Subcutaneous preadipocyte (primary cell): ENCODE results near the gene SIGLEC15. TPM values are rescaled to one million over a fixed set of nuclear protein-coding genes. Genes with fewer than 3 reads are reported as not detected.

Experiments used
- small RNA-seq: library from RNA; depleted of rRNA; stranded (forward); fragments of <200 nt; gene quantifications from one replicate; pipeline ENCODE3, GENCODE V24; 2012
- total RNA-seq: library from RNA; depleted of rRNA; stranded (reverse); fragments of >200 nt; gene quantifications from 2 replicates; pipeline ENCODE4 v1.2.3, GENCODE V29; 2012

The SIGLEC15 gene, protein sequence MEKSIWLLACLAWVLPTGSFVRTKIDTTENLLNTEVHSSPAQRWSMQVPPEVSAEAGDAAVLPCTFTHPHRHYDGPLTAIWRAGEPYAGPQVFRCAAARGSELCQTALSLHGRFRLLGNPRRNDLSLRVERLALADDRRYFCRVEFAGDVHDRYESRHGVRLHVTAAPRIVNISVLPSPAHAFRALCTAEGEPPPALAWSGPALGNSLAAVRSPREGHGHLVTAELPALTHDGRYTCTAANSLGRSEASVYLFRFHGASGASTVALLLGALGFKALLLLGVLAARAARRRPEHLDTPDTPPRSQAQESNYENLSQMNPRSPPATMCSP
- 0.73 and 5.1 TPM in 2 replicates for total RNA-seq

DNA sequence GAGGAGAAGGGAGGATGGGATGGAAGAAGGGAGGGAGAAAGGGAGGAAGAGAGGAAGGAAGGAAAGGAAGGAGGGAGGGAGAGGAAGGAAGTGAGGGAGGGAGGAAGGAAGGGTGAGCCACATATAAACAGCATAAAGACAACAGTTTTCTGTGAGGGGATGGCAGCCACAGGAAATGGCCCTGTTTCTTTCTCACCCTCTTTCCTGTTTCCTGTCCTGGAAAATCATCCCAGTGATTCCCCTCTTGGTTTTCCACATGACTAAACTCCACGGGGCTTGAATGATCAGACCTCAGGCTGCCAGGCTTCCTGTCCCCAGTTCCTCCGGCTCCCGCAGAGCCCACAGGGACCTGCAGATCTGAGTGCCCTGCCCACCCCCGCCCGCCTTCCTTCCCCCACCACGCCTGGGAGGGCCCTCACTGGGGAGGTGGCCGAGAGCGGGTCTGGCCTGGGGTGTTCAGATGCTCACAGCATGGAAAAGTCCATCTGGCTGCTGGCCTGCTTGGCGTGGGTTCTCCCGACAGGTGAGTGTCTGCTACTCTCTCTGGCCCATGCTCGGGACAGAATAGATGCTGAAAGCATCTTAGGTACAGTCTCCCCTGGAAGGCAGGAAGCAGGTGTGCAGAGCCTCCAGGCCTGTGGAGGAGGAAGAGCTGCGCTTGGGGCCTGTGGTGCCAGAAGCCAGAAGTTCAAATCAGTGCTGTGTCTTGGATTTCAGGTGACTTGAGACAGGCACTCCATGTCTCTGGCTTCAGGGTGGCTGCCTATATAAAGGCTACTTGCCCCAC lies at the start of gene SIGLEC15:
Gene SIGLEC15 (plus strand): TSS at position 418 of the 787 bp plus-strand sequence. CDS start 54 bp downstream, at position 472.

Small RNAs within 50 kb of the gene (small RNA-seq; reads per million reads assigned to genes)
- not detected for gene AC087685.1

Other genes starting within 250 kb of the SIGLEC15 start
- gene SLC14A2, start 210.2 kb upstream of the SIGLEC15 start, total RNA-seq: under 0.01 TPM in 2 replicates
- under 0.01 and 1.2 TPM in 2 replicates for gene SLC14A1, start 101.5 kb upstream of the SIGLEC15 start, total RNA-seq
- 32.3 and 48.3 TPM in 2 replicates for gene EPG5, start 141.7 kb downstream of the SIGLEC15 start, total RNA-seq
- gene PSTPIP2, start 246.6 kb downstream of the SIGLEC15 start, total RNA-seq: 3.3 and 3.5 TPM in 2 replicates